K562 (cell line): Measurements from ENCODE around the gene B4GALNT3. TPM values are rescaled to one million over a fixed set of nuclear protein-coding genes. Genes with fewer than 3 reads are reported as not detected.
"Not testable (repeated sequence)": the region's sequence is repeated elsewhere in the genome, so short reads cannot be mapped to it uniquely, and the experiment has no call there.

Experiments
- ATAC-seq: fragments of 200-7000 bp; cut with Tn5 transposase; 3 replicates; pipeline ENCODE4 v1.9.1; 2020; ENCODE audit warnings: moderate library complexity
- BruUV-seq: library from RNA; stranded (reverse); fragments of 400-500 nt; replicated peaks from 2 replicates; lab custom pipeline; 2021; lab: Mats Ljungman, UMichigan
- CTCF ChIA-PET: fragments of 300-600 bp; formaldehyde crosslinking; extraction: SDS; loops from one replicate; lab custom pipeline; 2021; ENCODE audit warnings: low intra/inter-chr PET ratio; lab: Yijun Ruan, JAX
- POLR2A ChIA-PET: fragments of 300-600, 350-650 bp; sonication (Branson Sonifier 250); formaldehyde crosslinking; extraction: SDS; loops from one replicate; lab custom pipeline; 2021; ENCODE audit warnings: antibody characterized with exemption, inconsistent platforms; lab: Yijun Ruan, JAX
- DNase-seq, 4 experiments: peaks; one replicate each; pipeline versions ENCODE4 v3.0.0 to v3.0.0-alpha.2; 2011 to 2018; ENCODE audit warnings: low spot score in 3 of 4, mixed read lengths in 3 of 4; ENCODE audit errors: extremely low read depth in 1 of 4
- FAIRE-seq: peaks from 2 replicates; lab custom pipeline; 2011; peaks lifted over from hg19 to GRCh38; lab: Jason Lieb, UNC
- H2AFZ ChIP-seq: 2 replicates; pipeline ENCODE4 v1.6.0; 2011; ENCODE audit warnings: low read depth, low read length, control low read depth, inconsistent platforms
- H3K27ac ChIP-seq: fragments of 200-600 bp; 3 replicates; pipeline ENCODE4 v1.8.0; 2011; ENCODE audit warnings: low read depth, mild to moderate bottlenecking, control low read depth, inconsistent platforms, low read length, moderate library complexity, mixed read lengths; ENCODE audit errors: extremely low read depth
- H3K27me3 ChIP-seq, 2 experiments: fragments of 300-600 bp in 1 of 2; 2 replicates in 1 of 2; 3 replicates in 1 of 2; pipeline versions ENCODE4 v1.6.0 to v1.8.0; 2011; ENCODE audit warnings: inconsistent platforms in 2 of 2, low read length in 2 of 2, mild to moderate bottlenecking in 1 of 2, mixed read lengths in 1 of 2, moderate library complexity in 1 of 2; ENCODE audit not compliant: control insufficient read depth in 2 of 2, insufficient read depth in 2 of 2
- H3K36me3 ChIP-seq: fragments of 300-600 bp; 3 replicates; pipeline ENCODE4 v1.8.0; 2011; ENCODE audit warnings: mild to moderate bottlenecking, low read length, inconsistent platforms; ENCODE audit not compliant: control insufficient read depth, insufficient read depth
- H3K4me1 ChIP-seq, 2 experiments: fragments of 200-600 bp in 1 of 2; replicated peaks in 1 of 2; 2 replicates in 1 of 2; 3 replicates in 1 of 2; pipeline versions ENCODE4 v1.5.1 to v1.8.0; 2011; ENCODE audit warnings: inconsistent platforms in 2 of 2, low read length in 2 of 2, mild to moderate bottlenecking in 1 of 2, mixed read lengths in 1 of 2, moderate library complexity in 1 of 2; ENCODE audit not compliant: control insufficient read depth in 2 of 2, insufficient read depth in 2 of 2
- H3K4me2 ChIP-seq: 2 replicates; pipeline ENCODE4 v1.6.1; 2011; ENCODE audit warnings: low read length, control low read depth, inconsistent platforms, mixed read lengths; ENCODE audit not compliant: insufficient read depth
- H3K4me3 ChIP-seq: fragments of 200-600 bp; sonication (generic), shearing (Covaris generic); 2 replicates; pipeline ENCODE4 v1.5.1; 2016; ENCODE audit warnings: control low read depth, inconsistent platforms
- H3K79me2 ChIP-seq: fragments of 200-600 bp; 3 replicates; pipeline ENCODE4 v1.8.0; 2011; ENCODE audit warnings: low read length, inconsistent platforms; ENCODE audit not compliant: control insufficient read depth, insufficient read depth
- H3K9ac ChIP-seq, 2 experiments: 2 replicates each; pipeline versions ENCODE4 v1.6.0 to v1.6.1; 2011; ENCODE audit warnings: low read depth in 2 of 2, low read length in 2 of 2, control low read depth in 1 of 2, inconsistent platforms in 1 of 2, mild to moderate bottlenecking in 1 of 2, mixed read lengths in 1 of 2; ENCODE audit not compliant: insufficient read depth in 1 of 2
- H3K9me1 ChIP-seq: one replicate; pipeline ENCODE4 v1.6.0; 2011; ENCODE audit warnings: inconsistent platforms, mild to moderate bottlenecking, low read length, moderate library complexity; ENCODE audit not compliant: control insufficient read depth, insufficient read depth
- H3K9me3 ChIP-seq: replicated peaks from 2 replicates; pipeline ENCODE4 v1.5.1; 2011; ENCODE audit warnings: low read depth, low read length, inconsistent platforms; ENCODE audit not compliant: control insufficient read depth, insufficient read depth
- H4K20me1 ChIP-seq: replicated peaks from 2 replicates; pipeline ENCODE4 v1.6.1; 2011; ENCODE audit warnings: low read length, inconsistent platforms, mixed read lengths; ENCODE audit not compliant: control insufficient read depth, insufficient read depth
- DPF2 ChIP-seq: fragments of 450-650 bp; IDR thresholded peaks from 2 replicates; pipeline ENCODE4 v1.6.1; 2016
- GATAD2A ChIP-seq: fragments of 450-650 bp; IDR thresholded peaks from 2 replicates; pipeline ENCODE4 v1.6.1; 2017
- ID3 ChIP-seq, 2 experiments: fragments of 250-450 bp in 1 of 2; fragments of 450-650 bp in 1 of 2; sonication (Bioruptor Pico) in 1 of 2; IDR thresholded peaks; 2 replicates each; pipeline versions ENCODE4 v1.6.1 to v1.8.0; 2016 to 2021; ENCODE audit warnings: mild to moderate bottlenecking in 2 of 2, moderate library complexity in 2 of 2, missing compliant biosample characterization in 1 of 2, missing genetic modification characterization in 1 of 2
- NFIX ChIP-seq: fragments of 250-450 bp; sonication (Bioruptor Pico); IDR thresholded peaks from 2 replicates; pipeline ENCODE4 v1.4.0; 2020; ENCODE audit warnings: low read depth, mild to moderate bottlenecking, moderate library complexity
- NFRKB ChIP-seq: fragments of 450-650 bp; IDR thresholded peaks from 2 replicates; pipeline ENCODE4 v1.6.1; 2016; ENCODE audit warnings: low read depth
- PHF21A ChIP-seq: fragments of 450-650 bp; IDR thresholded peaks from 2 replicates; pipeline ENCODE4 v1.6.1; 2017; ENCODE audit warnings: low read depth, borderline replicate concordance
- PML ChIP-seq: IDR thresholded peaks from 2 replicates; pipeline ENCODE4 v1.6.1; 2012; ENCODE audit warnings: low read length, inconsistent platforms
- SAFB ChIP-seq: fragments of 200-400 bp; formaldehyde crosslinking; IDR thresholded peaks from 2 replicates; pipeline ENCODE4 v1.6.1; 2017; ENCODE audit warnings: low read depth, low read length, borderline replicate concordance
- ZNF121 ChIP-seq: sonication (generic); formaldehyde crosslinking; conservative IDR thresholded peaks from 2 replicates; pipeline ENCODE4 v1.8.0; 2022; ENCODE audit warnings: missing genetic modification reagents
- WGBS: fragments of 100-300 bp; shearing (Covaris generic); methylation state at CpG from one replicate; pipeline ENCODE4 v1.1.6; 2016; ENCODE audit warnings: low coverage, mixed read lengths; ENCODE audit not compliant: insufficient coverage; ENCODE audit errors: missing lambda C conversion rate; 5-methylcytosine and 5-hydroxymethylcytosine counted together
- in situ Hi-C: fragments of 300-500 bp; cut with MboI; formaldehyde crosslinking; loops from 4 replicates; pipeline ENCODE4 v1.15.0; 2018; ENCODE audit warnings: inconsistent platforms, mixed read lengths
- intact Hi-C: fragments of 100-400 bp; cut with micrococcal nuclease; formaldehyde crosslinking; loops from 2 replicates; pipeline ENCODE4 v1.14.2; 2022
- polyA plus RNA-seq, 8 experiments: library from polyadenylated mRNA; depleted of rRNA in 4 of 8; stranded (reverse) in 5 of 8; unstranded in 3 of 8; fragments of >200 nt; fragmentation: Nextera tagmentation in 2 of 8; fragmentation: Illumina TruSeq in 1 of 8; extraction: Ambion mirVana in 2 of 8; extraction: Trizol in 1 of 8; gene quantifications; 2 replicates each; pipeline versions ENCODE4 v1.2.1 to v1.2.3, GENCODE V29; 2011 to 2014; ENCODE audit warnings: inconsistent platforms in 1 of 8, missing spikeins in 1 of 8
- total RNA-seq, 7 experiments: library from RNA; depleted of rRNA in 6 of 7; stranded (reverse); fragments of >200 nt in 6 of 7; fragmentation: Illumina TruSeq in 2 of 7; extraction: Trizol in 2 of 7; gene quantifications; 2 replicates each; pipeline versions ENCODE4 v1.2.1 to v1.2.3, GENCODE V29; 2011 to 2021; ENCODE audit warnings: low replicate concordance in 1 of 7
- TF ChIP-seq, protein P1 (sequence below): sonication (generic); formaldehyde crosslinking; IDR thresholded peaks from 2 replicates; pipeline ENCODE4 v1.8.1; 2023; ENCODE audit warnings: missing genetic modification reagents, mild to moderate bottlenecking, borderline replicate concordance

B4GALNT3 gene
- total and polyA plus RNA-seq, 9 of the 15 experiments (the other 6 are each of a cell fraction or from before 2014, with no cell fraction given) = 0.04 to 0.36 (median 0.10) TPM; not detected in 6

DNA sequence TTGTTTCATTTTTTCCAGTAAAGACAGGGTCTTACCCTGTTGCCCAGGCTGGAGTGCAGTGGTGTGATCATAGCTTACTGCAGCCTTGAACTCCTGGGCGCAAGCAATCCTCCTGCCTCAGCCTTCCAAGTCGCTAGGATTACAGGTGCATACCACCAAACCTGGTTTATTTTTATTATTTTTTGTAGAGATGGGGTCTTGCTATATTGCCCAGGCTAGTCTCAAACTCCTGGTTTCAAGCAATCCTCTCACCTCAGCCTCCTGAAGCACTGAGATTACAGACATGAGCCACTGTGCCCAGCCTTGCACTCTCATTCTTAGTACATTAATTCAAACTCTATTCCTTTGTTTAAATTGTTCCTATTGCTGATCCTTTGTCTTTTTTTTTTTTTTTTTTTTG, 24.0 kb upstream of the B4GALNT3 start:
- ATAC-seq, DNase-seq, H3K27me3 ChIP-seq, in situ Hi-C loops, H3K9me1 ChIP-seq, H4K20me1 ChIP-seq, H3K4me3 ChIP-seq, H3K4me2 ChIP-seq, POLR2A ChIA-PET, H3K9ac ChIP-seq, intact Hi-C loops, H3K9me3 ChIP-seq, FAIRE-seq, H3K27ac ChIP-seq, H2AFZ ChIP-seq, BruUV-seq, H3K79me2 ChIP-seq, H3K4me1 ChIP-seq, CTCF ChIA-PET: not testable (repeated sequence)
- TF ChIP-seq ZNF121 = 0 out of 2 replicates have a peak, but pooled peaks have one; percentile 20
- peaks cover 40% of the 10 kb centered on the region for H3K36me3 ChIP-seq
- WGBS = 68% methylated on average over 2 of the region's 2 CpGs

- Histone ChIP-seq H3K9me1 (no peaks in the 10 kb centered on the region), H3K27ac (no peak overlapping the region), H3K4me2 (no peak overlapping the region), H3K9ac (no peak overlapping the region), H4K20me1 (no peaks in the 10 kb centered on the region), H3K9me3 (no peaks in the 10 kb centered on the region), H2AFZ (no peak overlapping the region), H3K36me3 (peaks cover 10% of the 10 kb centered on the region; the same call in 2 of the 3 replicates), H3K4me3 (no peak overlapping the region), H3K79me2 (no peaks in the 10 kb centered on the region), H3K27me3 (no peaks in the 10 kb centered on the region), H3K4me1 (no peaks in the 10 kb centered on the region)
- intact Hi-C loops = loop anchor here (1.0 kb wide), 1 partner anchor 105 kb away; no protein-coding TSS in a partner anchor
- ATAC-seq (peak; percentile 68), DNase-seq (peak; percentile 39 to 59 (median 46)), FAIRE-seq (peak; percentile 92)
- BruUV-seq = no TSS peak
- POLR2A ChIA-PET = interaction anchor here (0.6 to 0.8 kb wide), 2 partner anchors 41 to 189 kb away, joined by 3 read pairs; partner anchors contain the start of gene CCDC77
- 58% methylated on average over 16 of the region's 16 CpGs for WGBS
- CTCF ChIA-PET = interaction anchor here (0.8 to 4.3 kb wide), 3 partner anchors 9 to 104 kb away, joined by 3 to 32 read pairs (median 7); no protein-coding TSS in a partner anchor
- in situ Hi-C loops = no loop called here
- TF ChIP-seq GATAD2A (no peak), NFRKB (no peak), NFIX (no peak), PML (no peak), SAFB (no peak), ID3 (CRISPR knock-in tag; IDR thresholded peaks at IDR 0.05) (no peak), ID3 (tag; IDR thresholded peaks at IDR 0.05) (no peak), DPF2 (no peak), PHF21A (no peak)
- TF ChIP-seq, protein P1, sequence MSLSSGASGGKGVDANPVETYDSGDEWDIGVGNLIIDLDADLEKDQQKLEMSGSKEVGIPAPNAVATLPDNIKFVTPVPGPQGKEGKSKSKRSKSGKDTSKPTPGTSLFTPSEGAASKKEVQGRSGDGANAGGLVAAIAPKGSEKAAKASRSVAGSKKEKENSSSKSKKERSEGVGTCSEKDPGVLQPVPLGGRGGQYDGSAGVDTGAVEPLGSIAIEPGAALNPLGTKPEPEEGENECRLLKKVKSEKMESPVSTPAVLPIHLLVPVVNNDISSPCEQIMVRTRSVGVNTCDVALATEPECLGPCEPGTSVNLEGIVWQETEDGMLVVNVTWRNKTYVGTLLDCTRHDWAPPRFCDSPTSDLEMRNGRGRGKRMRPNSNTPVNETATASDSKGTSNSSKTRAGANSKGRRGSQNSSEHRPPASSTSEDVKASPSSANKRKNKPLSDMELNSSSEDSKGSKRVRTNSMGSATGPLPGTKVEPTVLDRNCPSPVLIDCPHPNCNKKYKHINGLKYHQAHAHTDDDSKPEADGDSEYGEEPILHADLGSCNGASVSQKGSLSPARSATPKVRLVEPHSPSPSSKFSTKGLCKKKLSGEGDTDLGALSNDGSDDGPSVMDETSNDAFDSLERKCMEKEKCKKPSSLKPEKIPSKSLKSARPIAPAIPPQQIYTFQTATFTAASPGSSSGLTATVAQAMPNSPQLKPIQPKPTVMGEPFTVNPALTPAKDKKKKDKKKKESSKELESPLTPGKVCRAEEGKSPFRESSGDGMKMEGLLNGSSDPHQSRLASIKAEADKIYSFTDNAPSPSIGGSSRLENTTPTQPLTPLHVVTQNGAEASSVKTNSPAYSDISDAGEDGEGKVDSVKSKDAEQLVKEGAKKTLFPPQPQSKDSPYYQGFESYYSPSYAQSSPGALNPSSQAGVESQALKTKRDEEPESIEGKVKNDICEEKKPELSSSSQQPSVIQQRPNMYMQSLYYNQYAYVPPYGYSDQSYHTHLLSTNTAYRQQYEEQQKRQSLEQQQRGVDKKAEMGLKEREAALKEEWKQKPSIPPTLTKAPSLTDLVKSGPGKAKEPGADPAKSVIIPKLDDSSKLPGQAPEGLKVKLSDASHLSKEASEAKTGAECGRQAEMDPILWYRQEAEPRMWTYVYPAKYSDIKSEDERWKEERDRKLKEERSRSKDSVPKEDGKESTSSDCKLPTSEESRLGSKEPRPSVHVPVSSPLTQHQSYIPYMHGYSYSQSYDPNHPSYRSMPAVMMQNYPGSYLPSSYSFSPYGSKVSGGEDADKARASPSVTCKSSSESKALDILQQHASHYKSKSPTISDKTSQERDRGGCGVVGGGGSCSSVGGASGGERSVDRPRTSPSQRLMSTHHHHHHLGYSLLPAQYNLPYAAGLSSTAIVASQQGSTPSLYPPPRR (CRISPR knock-in tag) = no peak
Measured at GRCh38 chr12:442235-442884, 17.4 kb upstream of the B4GALNT3 start.
